Measurements from ENCODE around the gene P2RX1. TPM values are rescaled to one million over a fixed set of nuclear protein-coding genes. Genes with fewer than 3 reads are reported as not detected.

The P2RX1 gene
- polyA plus RNA-seq, 1 experiment = 0.05 TPM

DNA sequence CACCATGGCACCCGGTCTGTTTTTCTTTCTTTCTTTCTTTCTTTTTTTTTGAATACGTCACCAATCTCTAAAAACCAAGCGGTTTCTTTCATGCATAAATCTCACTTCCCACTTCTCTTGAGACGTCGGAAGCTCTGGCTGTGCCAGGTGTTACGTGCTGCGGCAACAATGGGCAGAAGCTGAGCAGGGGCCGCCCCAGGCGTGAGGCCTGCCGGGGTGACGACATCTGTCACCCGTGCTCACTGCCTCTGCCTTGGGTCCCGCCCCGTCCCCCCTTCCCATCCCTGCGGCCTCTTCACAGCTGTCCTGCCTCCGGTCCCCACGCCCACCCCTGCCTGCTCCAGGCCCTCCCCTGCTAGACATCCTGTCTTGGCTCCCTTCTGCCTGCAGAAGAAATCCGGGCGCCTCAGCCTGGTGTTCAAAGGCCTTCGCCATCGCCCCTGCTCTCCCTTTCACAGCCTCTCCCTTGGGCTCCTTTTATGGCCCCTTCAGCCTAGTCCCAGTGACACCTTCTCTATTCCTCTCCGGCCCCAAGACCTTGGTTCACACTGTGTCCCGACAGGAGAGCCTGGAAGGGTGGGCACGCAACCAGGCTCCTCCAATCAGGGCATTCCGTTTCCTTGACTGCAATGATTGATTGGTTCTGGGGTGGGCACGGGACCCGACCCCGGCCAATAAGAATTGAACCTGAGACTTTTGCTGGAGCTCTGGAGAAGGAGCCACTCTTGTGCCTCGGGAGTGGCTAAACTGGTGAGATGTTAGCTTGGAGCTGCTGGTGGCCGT, 4.8 kb downstream of the P2RX1 start:
- no peak for TF ChIP-seq CTCF (IDR thresholded peaks at IDR 0.05; ENCODE audit: low read depth, low read length)
- CTCF ChIA-PET = interaction anchor here (0.9 to 1.2 kb wide), 2 partner anchors 161 to 163 kb away, joined by 3 to 5 read pairs; no protein-coding TSS in a partner anchor
- POLR2A ChIA-PET = no interaction called here

DNA sequence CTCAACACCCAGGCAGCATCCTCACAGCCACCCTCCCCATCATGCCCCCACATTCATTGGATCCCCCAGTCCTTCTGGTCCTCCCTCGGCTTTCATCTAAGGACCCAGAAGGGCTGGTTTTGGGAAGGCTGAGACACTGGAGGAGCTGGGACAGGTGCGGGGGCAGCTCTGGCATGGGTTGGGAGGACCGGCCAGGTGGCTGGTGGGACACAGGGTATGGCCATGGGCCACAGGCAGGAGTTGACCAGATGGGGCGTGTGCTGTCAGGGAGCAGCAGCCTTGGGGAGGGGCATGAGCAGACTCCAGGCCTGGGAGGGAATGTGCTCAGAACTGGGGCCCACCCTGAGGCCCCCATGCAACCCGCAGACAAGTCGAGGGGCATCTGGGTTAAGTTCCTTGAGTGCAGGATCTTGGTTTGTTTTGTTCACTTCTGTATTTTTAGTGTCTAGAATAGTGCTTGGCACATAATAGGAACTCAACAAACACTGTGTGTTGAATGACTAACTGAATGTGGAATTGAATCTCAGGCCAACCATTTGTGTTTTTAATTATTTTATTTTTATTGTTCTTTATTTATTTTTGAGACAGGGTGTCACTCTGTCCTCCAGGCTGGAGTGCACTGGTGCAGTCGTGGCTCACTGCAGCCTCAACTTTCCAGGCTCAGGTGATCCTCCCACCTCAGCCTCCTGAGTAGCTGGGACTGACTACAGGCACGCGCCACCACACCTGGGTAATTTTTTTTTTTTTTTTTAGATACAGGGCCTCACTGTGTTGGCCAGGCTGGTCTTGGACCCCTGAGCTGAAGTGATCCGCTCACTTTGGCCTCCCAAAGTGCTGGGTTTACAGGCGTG, 5.6 kb downstream of the P2RX1 start:
- POLR2A ChIA-PET = no interaction called here
- no peak overlapping the region for H3K4me3 ChIP-seq (ENCODE audit: low read depth, low read length)
- no peak overlapping the region for H3K27ac ChIP-seq (ENCODE audit: low read depth, low read length)
- CTCF ChIA-PET = interaction anchor here (0.7 kb wide), 1 partner anchor 98 kb away, joined by 3 read pairs; no protein-coding TSS in a partner anchor
- peaks cover 5% of the 10 kb centered on the region; the same call in 1 of the 2 replicates for H3K9me3 ChIP-seq (ENCODE audit: control insufficient read depth, insufficient read depth, low read length)
- DNase-seq (ENCODE audit: low read depth, low spot score) = no peak
- TF ChIP-seq CTCF (IDR thresholded peaks at IDR 0.05; ENCODE audit: low read depth, low read length) = no peak
- peaks cover 4% of the 10 kb centered on the region for H3K27me3 ChIP-seq (ENCODE audit: control insufficient read depth, insufficient read depth, low read length)

More for the DNA sequence above, 4.8 kb downstream of the P2RX1 start:
- no peak for DNase-seq (ENCODE audit: low read depth, low spot score)
- H3K27me3 ChIP-seq (ENCODE audit: control insufficient read depth, insufficient read depth, low read length) = peaks cover 4% of the 10 kb centered on the region
- H3K27ac ChIP-seq (ENCODE audit: low read depth, low read length) = no peak overlapping the region
- H3K4me3 ChIP-seq (ENCODE audit: low read depth, low read length) = no peak overlapping the region
- peaks cover 5% of the 10 kb centered on the region; the same call in 1 of the 2 replicates for H3K9me3 ChIP-seq (ENCODE audit: control insufficient read depth, insufficient read depth, low read length)

DNA sequence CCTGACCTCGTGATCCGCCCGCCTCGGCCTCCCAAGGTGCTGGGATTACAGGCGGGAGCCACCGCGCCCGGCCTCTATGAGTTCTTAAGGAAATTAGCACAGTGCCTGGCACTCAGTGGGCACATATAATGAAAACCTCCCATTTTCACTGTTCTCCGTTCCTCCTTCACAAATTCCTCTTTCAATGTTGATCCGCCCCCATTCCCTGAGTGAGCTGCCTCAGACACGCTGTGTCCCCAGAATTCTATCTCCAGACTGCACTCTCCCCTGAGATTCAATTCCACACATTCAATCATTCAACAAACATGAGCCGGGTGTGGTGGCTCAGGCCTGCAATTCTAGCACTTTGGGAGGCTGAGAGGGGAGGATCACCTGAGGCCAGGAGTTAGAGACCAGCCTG, 7.0 kb downstream of the P2RX1 start:
- no peak for DNase-seq (ENCODE audit: low read depth, low spot score)
- Histone ChIP-seq H3K9me3 (ENCODE audit: control insufficient read depth, insufficient read depth, low read length) (peaks cover 5% of the 10 kb centered on the region; the same call in 1 of the 2 replicates), H3K27ac (ENCODE audit: low read depth, low read length) (no peak overlapping the region), H3K27me3 (ENCODE audit: control insufficient read depth, insufficient read depth, low read length) (peaks cover 4% of the 10 kb centered on the region), H3K4me3 (ENCODE audit: low read depth, low read length) (no peak overlapping the region)
- POLR2A ChIA-PET = no interaction called here
- CTCF ChIA-PET = no interaction called here
- no peak for TF ChIP-seq CTCF (IDR thresholded peaks at IDR 0.05; ENCODE audit: low read depth, low read length)

- H3K27ac ChIP-seq (ENCODE audit: low read depth, low read length) = no peak overlapping the region
- no peak for DNase-seq (ENCODE audit: low read depth, low spot score)
- H3K9me3 ChIP-seq (ENCODE audit: control insufficient read depth, insufficient read depth, low read length) = peaks cover 5% of the 10 kb centered on the region; the same call in 1 of the 2 replicates
- TF ChIP-seq CTCF (IDR thresholded peaks at IDR 0.05; ENCODE audit: low read depth, low read length) = peak; percentile 14; the same call in 1 of the 2 replicates
- H3K4me3 ChIP-seq (ENCODE audit: low read depth, low read length) = no peak overlapping the region
- H3K27me3 ChIP-seq (ENCODE audit: control insufficient read depth, insufficient read depth, low read length) = peaks cover 7% of the 10 kb centered on the region
- ChIA-PET CTCF (interaction anchor here (1.2 kb wide), 1 partner anchor 62 kb away, joined by 4 read pairs; the partner anchor contains the start of gene NCBP3), POLR2A (no interaction called here)
These were observed 8.6 kb downstream of the P2RX1 start for GRCh38 chr17:3907483-3908216.

Data from AG04450 (cell line).